MCF 10A (cell line): ENCODE measurements around the gene CDS1. TPM values are rescaled to one million over a fixed set of nuclear protein-coding genes. Genes with fewer than 3 reads are reported as not detected.
A peak's percentile ranks its signal among the peaks of the same experiment; 100 is the strongest.

Experiments
- BruUV-seq: library from RNA; stranded (reverse); fragments of 400-500 nt; replicated peaks from 2 replicates; lab custom pipeline; 2021; lab: Mats Ljungman, UMichigan
- CTCF ChIA-PET: fragments of 300-600 bp; sonication (Branson Sonifier 250); formaldehyde crosslinking; extraction: SDS; loops from one replicate; lab custom pipeline; 2021; ENCODE audit warnings: antibody characterized with exemption, inconsistent platforms; lab: Yijun Ruan, JAX
- POLR2A ChIA-PET: fragments of 300-600, 350-650 bp; sonication (Branson Sonifier 250); formaldehyde crosslinking; extraction: SDS; loops from one replicate; lab custom pipeline; 2020; ENCODE audit warnings: antibody characterized with exemption, inconsistent platforms; lab: Yijun Ruan, JAX
- DNase-seq: peaks from one replicate; pipeline ENCODE4 v3.0.0-alpha.2; 2018; ENCODE audit not compliant: unreplicated experiment
- H3K27ac Mint-ChIP-seq: one replicate; pipeline ENCODE4 v1.8.0; 2022; ENCODE audit warnings: mild to moderate bottlenecking, low read depth, mixed read lengths; ENCODE audit not compliant: unreplicated experiment
- H3K27me3 Mint-ChIP-seq: one replicate; pipeline ENCODE4 v1.8.0; 2022; ENCODE audit warnings: mixed read lengths; ENCODE audit not compliant: insufficient read depth, unreplicated experiment
- H3K36me3 Mint-ChIP-seq: one replicate; pipeline ENCODE4 v1.8.0; 2022; ENCODE audit warnings: mild to moderate bottlenecking, moderate library complexity, mixed read lengths; ENCODE audit not compliant: insufficient read depth, unreplicated experiment
- H3K4me1 Mint-ChIP-seq: one replicate; pipeline ENCODE4 v1.8.0; 2022; ENCODE audit warnings: mixed read lengths; ENCODE audit not compliant: insufficient read depth, unreplicated experiment
- H3K4me3 Mint-ChIP-seq: one replicate; pipeline ENCODE4 v1.8.0; 2022; ENCODE audit warnings: mild to moderate bottlenecking, moderate library complexity, mixed read lengths; ENCODE audit not compliant: unreplicated experiment
- H3K9me3 Mint-ChIP-seq: one replicate; pipeline ENCODE4 v1.8.0; 2022; ENCODE audit warnings: mixed read lengths; ENCODE audit not compliant: unreplicated experiment
- CTCF ChIP-seq: fragments of 200-600 bp; IDR thresholded peaks from one replicate; pipeline ENCODE4 v1.8.0; 2022; ENCODE audit warnings: antibody characterized with exemption, mild to moderate bottlenecking; ENCODE audit not compliant: unreplicated experiment
- intact Hi-C: fragments of 100-400 bp; cut with micrococcal nuclease; formaldehyde crosslinking; loops from 2 replicates; pipeline ENCODE4 v1.14.1; 2022
- total RNA-seq: library from RNA; stranded (reverse); gene quantifications from 2 replicates; pipeline ENCODE4 v1.2.3, GENCODE V29; 2022

Gene CDS1
- total RNA-seq, 1 experiment from 2014 or later: 11.5 TPM

GRCh38 chr4:84565951-84566350 is 17.0 kb upstream of the CDS1 start:
- intact Hi-C loops: no loop called here
- H3K9me3 Mint-ChIP-seq: no peaks in the 10 kb centered on the region
- no peak overlapping the region for H3K27ac Mint-ChIP-seq
- no peak for TF ChIP-seq CTCF
- BruUV-seq: no TSS peak
- H3K4me1 Mint-ChIP-seq: no peaks in the 10 kb centered on the region
- H3K27me3 Mint-ChIP-seq: no peaks in the 10 kb centered on the region
- DNase-seq: no peak
- ChIA-PET POLR2A (no interaction called here), CTCF (no interaction called here)
- no peaks in the 10 kb centered on the region for H3K36me3 Mint-ChIP-seq
- H3K4me3 Mint-ChIP-seq: no peak overlapping the region

- ChIA-PET POLR2A (no interaction called here), CTCF (no interaction called here)
- Mint-ChIP-seq H3K4me3 (no peak overlapping the region), H3K4me1 (peaks cover 6% of the 10 kb centered on the region), H3K27me3 (no peaks in the 10 kb centered on the region), H3K36me3 (no peaks in the 10 kb centered on the region), H3K9me3 (no peaks in the 10 kb centered on the region), H3K27ac (no peak overlapping the region)
- BruUV-seq: no TSS peak
- intact Hi-C loops: no loop called here
- no peak for TF ChIP-seq CTCF
- no peak for DNase-seq
These were observed 14.4 kb upstream of the CDS1 start for GRCh38 chr4:84568496-84568895.

GRCh38 chr4:84569009-84569408 is 13.9 kb upstream of the CDS1 start:
- Mint-ChIP-seq H3K4me1 (peaks cover 12% of the 10 kb centered on the region), H3K9me3 (no peaks in the 10 kb centered on the region), H3K27ac (no peak overlapping the region), H3K4me3 (no peak overlapping the region), H3K36me3 (no peaks in the 10 kb centered on the region), H3K27me3 (no peaks in the 10 kb centered on the region)
- TF ChIP-seq CTCF: no peak
- intact Hi-C loops: no loop called here
- ChIA-PET CTCF (interaction anchor here (0.6 to 1.1 kb wide), 2 partner anchors 9 to 10 kb away, joined by 3 to 7 read pairs; no protein-coding TSS in a partner anchor), POLR2A (interaction anchor here (0.6 to 1.2 kb wide), 3 partner anchors 56 to 775 kb away, joined by 3 read pairs; no protein-coding TSS in a partner anchor)
- no TSS peak for BruUV-seq
- DNase-seq: no peak

- peak; percentile 17 for DNase-seq
- Mint-ChIP-seq H3K27me3 (no peaks in the 10 kb centered on the region), H3K4me1 (peaks cover 15% of the 10 kb centered on the region), H3K27ac (no peak overlapping the region), H3K4me3 (no peak overlapping the region), H3K36me3 (no peaks in the 10 kb centered on the region), H3K9me3 (no peaks in the 10 kb centered on the region)
- no TSS peak for BruUV-seq
- ChIA-PET POLR2A (no interaction called here), CTCF (interaction anchor here (0.6 to 1.0 kb wide), 3 partner anchors 10 to 177 kb away, joined by 3 to 5 read pairs (median 3); no protein-coding TSS in a partner anchor)
- intact Hi-C loops: no loop called here
- no peak for TF ChIP-seq CTCF
These were observed 9.4 kb upstream of the CDS1 start for GRCh38 chr4:84573385-84574068.
